ENCODE data around the gene LCLAT1.
"Not testable (repeated sequence)": the region's sequence is repeated elsewhere in the genome, so short reads cannot be mapped to it uniquely, and the experiment has no call there.

LCLAT1 gene

DNA sequence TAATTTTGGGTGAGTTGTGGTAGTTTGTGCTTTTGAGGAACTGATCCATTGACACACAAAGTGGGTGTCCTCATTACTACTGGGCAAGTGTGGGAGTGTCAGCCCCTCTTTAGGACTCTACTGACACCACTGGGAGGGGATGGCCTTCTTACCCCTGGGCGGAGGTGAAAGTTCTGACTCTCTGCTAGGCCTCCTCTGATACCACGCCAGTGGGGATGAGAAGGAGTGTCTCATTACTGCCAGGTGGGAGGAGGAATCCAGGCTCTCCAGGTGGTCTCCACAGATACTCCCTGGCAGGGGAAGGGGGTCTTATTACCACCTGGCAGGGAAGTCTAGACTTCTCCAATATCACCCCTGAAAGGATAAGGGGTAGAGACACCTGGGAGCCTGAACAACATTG lies 9.1 kb downstream of the LCLAT1 start:
- no peak for DNase-seq

DNA sequence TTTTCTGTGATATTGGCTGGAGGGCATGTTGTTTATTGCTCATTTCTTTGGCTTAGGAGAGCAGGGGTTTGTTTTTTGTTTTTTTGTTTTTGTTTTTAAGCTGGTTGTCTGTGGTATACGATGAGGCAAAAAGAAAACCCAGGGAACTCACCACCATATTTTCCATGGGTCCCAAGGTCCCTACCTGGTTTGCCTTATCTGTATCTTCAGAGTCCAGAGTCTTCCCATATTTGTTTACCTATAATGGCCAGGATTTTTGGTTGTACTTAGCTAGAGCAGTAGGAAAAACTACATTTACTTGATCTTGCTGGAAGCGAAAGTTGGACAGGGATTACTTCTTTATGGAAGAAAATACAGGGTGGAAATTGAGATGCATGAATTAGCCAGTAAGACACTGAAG lies 9.5 kb downstream of the LCLAT1 start:
- DNase-seq: no peak

DNA sequence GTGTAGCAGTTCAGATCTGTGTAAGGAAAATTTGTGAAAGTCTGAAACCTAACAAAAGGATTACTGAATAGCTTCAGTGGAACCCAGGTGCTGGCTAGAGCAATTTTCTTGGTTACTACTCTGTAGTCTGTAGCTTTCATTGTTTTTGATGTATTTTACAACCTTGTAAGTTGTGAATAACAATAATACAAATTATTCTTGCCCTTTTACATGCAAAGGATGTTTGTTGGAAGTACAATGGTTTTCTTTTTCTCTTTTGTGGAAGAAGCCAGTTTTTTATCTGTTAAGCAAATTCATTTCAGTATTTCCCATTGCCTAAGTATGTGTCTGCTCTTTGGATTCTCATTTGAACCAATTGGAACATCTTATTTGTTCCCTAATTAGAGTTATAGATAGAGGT lies 10.2 kb downstream of the LCLAT1 start:
- no peak for DNase-seq

DNA sequence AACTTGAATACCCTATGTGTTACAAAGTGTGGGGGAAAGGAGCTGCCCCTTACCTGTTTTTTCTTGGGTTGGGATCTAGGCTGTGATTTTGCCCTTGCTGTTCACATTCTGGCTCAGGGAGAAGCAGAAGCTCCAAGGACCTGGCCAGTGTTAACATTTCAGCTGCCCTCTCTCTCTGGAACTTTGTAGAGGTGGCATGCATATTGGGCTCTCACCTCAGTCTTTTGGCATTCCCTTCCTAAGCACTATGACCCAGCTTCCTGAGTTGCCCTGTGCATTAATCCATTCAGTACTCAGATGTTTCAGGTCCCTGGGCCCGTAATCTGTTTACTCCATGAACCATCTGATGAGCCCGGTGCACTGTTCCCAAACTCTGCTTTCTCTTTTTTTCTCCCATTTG lies 12.1 kb downstream of the LCLAT1 start:
- DNase-seq: no peak

DNA sequence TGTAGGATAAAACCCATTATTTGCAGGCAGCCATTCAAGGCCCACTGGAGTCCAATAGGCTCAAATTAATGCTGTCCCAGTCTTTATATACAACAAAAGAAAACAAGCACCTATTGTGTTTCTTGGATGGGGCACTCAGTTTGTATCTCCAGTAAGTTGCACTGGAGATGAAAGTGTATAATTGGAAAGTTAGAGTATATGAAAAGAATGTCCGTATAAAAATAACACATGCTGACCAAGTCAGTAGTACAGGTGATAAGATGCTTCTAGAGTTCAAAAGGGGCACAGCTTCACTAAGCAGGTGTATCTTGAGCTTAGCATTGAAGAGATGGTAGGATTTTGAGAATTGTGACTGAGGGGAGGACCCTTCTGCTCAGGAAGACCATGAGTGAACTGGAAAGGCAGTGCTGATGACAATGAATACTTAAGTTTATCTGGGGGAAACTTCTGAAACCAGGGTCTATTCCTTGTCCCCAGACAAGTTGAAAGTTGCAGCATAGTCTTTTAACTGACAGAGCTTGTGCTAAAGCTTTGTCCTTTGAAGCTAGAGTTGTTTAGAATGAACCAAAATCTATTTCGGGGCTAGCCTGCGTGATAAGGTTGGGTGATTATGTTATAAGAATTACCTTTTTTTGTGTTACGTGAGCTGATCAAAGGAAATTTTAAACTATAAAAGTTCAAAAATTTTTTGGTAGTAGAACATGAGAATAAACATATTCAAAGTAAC lies 15.2 kb downstream of the LCLAT1 start:
- DNase-seq: no peak

DNA sequence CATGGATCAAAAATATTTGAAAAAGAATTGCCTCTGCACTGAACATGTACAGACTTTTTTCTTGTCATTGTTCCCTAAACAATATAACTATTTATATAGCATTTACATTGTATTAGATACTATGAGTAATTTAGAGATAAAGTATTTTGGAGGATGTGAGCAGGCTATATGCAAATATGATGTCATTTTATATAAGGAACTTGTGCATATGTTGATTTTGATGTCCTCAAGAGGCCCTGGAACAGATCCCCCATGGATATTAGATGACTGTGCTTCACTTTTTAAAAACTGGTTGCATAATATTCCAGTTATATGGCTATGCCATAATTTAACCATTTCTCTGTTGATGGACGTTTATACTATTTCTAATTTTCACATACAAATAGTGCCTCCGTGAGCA lies 16.5 kb downstream of the LCLAT1 start:
- DNase-seq: no peak

DNA sequence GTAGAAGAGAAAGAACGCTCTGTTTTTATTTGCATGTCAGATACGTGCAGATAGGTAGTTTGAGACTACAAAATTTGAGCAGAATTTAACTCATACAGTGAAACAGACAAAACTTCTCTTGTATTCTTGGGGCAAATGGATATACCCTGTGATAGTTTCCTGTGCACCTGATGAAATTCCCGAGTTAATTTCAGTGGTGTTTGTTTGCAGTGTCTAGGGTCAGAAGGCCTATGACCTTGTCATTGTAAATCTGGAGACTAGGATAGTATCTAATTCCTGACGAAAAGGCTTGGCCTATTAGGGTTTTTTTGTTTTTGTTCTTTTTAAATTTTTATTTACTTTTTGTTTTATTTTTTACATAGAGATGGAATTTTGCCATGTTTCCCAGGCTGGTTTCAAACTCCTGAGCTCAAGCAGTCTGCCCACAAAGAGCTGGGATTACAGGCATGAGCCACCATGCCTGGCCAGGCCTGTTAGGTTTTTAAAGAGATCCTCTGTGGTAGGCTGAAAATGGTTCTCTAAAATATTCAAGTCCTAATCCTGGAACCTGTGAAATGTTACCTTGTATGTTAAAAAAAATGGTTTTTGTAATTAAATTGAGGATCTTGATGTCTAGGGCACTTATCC lies 17.6 kb downstream of the LCLAT1 start:
- DNase-seq: no peak

DNA sequence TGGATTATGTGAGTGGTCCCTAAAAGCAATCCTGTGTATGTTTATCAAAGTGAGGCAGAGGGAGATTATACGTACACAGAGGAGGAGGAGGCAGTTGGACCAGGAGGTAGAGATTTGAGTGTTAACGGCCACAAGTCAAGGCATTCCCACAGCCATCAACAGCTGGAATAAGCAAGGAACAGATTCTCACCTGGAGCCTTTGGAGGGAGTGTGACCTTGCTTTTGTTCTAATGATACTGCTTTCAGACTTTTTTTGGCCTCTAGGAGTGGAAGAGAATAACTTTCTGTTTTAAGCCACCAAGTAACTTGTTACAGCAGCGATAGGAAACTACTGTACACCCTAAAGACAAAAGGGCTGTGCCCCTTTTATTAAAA lies 18.1 kb downstream of the LCLAT1 start:
- DNase-seq: no peak

DNA sequence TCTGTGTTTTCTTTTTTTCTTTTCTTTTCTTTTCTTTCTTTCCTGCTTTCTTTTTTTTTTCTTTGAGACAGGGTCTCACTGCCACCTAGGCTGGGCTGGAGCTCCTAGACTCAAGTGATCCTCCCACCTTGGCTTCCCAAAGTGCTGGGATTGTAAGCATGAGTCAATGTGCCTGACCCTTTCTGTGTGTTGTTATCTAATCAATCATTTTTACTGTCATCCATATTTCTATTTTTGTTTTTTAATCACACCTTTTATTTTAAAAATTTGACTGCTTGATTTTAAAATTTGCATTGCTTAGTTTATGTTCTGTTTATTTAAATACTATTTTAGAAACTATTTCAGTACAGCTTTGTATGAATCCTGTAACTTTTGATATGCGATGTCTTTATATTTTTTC lies 19.2 kb downstream of the LCLAT1 start:
- no peak for DNase-seq

DNA sequence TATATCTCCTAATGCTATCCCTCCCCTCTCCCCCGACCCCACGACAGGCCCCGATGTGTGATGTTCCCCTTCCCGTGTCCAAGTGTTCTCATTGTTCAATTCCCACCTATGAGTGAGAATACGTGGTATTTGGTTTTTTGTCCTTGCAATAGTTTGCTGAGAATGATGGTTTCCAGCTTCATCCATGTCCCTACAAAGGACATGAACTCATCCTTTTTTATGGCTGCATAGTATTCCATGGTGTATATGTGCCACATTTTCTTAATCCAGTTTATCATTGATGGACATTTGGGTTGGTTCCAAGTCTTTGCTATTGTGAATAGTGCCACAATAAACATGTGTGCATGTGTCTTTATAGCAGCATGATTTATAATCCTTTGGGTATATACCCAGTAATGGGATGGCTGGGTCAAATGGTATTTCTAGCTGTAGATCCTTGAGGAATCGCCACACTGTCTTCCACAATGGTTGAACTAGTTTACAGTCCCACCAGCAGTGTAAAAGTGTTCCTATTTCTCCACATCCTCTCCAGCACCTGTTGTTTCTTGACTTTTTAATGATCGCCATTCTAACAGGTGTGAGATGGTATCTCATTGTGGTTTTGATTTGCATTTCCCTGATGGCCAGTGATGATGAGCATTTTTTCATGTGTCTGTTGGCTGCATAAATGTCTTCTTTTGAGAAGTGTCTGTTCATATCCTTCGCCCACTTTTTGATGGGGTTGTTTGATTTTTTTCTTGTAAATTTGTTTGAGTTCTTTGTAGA lies 20.2 kb downstream of the LCLAT1 start:
- not testable (repeated sequence) for DNase-seq

DNA sequence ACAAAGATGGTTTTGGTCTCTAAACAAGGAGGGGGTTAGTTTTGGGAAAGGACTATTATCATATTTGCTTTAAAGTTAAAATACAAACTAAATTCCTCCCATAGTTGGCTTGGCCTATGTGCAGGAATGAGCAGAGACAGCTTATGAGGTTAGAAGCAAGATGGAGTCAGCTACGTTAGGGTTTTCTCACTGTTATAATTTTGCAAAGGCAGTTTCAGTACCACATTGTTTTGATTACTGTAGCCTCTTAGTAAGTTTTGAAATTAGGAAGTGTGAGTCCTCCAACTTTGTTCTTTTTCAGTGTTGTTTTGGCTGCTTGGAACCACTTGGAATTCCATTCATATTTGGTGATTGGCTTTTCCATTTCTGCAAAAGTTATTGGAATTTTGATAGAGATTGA lies 23.4 kb downstream of the LCLAT1 start:
- no peak for DNase-seq

DNA sequence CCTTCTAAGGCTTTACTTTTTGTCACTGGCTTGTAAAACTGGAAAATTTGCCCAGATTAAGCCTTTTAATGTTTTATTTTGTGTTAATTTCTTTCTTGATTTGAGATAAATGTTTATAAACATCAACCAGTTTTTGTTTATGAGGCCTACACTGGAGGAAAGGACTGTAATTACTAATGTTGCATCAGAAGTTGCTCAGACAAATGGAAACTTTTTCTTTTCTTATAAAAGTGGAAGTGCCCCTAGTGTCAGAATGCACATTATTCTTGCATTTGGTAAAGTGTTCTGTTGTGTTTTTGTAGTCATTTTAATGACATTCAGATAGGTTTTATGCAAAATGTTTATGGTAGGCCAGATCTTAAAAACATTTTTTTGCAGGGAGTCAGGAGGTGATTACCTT lies 25.3 kb downstream of the LCLAT1 start:
- DNase-seq: no peak

DNA sequence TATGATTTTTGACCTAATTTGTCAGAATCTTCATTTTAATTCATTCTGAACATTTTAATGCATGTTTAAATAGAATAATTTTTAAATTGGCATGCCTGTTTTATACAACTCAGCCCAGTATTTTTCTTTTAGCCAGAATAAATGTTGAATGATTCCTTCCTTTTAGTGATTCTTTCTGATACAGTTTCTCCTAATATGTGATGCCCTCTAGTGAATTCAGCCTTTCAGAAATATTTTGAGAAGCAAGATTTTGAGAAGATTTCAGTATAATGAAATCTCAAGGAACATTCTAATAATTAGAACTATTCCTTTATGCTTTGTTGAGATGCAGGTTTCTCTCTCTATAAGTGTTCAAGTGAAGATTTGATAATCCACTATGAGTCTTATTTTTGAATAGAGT lies 28.5 kb downstream of the LCLAT1 start:
- DNase-seq: no peak

DNA sequence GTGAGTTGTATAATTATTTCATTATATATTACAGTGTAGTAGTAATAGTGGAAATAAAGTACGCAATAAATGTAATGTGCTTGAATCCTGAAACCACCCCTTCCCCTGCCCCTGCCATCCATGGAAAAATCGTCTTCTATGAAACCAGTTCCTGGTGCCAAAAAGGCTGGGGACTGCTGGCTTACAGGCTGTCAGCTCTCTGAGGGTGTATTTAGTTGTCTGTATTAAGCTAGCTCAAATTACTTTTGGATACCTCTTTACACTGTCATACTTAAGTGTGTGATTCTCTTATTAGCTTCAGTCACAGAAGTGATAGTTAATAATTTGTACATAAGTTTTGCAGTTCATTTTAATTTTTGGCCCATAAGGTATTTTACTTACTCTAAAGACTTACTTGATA lies 29.6 kb downstream of the LCLAT1 start:
- DNase-seq: no peak

DNA sequence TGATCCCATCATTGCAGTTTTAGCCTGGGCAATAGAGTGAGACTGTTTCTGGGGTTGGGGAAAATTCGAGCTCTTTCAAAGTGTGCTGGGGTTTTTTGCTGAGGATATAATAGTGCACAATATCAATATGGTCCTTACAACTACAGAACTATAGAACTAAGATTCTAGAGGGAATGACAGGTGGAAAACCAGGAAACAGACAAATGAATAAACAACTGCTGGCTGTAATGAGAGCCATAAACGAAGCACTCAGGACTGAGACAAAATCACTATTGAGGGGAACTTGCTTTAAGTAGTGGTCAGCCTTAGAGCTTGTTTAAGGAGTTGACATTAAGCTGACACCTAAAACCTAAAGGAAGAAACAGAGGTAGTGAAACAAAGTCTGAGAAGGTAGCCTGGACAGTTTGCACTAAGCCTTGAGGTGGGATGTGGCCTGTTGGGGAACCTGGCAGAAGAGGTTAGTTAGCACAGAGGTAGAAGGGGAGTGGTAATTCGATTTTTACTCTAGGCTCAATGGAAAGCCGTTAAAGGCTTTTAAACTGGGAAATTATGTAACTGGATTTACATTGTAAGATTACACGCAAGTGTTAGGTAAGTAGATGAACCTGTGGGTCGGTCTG lies 33.8 kb downstream of the LCLAT1 start:
- DNase-seq: no peak

DNA sequence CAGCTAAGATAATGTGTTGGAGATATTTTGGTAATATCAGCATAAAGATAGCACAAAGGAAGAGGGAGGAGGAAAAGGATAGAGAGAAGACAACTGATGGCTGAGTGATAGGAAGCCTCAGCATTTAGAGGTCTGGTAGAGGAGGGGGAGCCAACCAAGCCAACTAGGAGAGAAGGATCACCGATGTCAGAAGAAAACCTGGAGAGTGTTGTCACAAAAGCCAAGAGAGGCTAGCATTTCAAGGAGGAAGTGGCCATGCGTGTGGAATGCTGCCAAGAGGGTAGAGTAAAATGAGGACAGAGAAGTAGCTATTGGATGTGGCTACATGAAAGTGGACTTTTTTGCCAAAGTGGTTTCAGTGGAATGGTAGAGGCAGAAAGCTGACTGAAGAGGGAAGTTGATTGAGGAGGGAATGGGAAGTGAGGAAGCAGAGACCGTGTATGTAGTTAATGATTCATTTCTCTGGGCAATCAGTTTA lies 34.3 kb downstream of the LCLAT1 start:
- no peak for DNase-seq

DNA sequence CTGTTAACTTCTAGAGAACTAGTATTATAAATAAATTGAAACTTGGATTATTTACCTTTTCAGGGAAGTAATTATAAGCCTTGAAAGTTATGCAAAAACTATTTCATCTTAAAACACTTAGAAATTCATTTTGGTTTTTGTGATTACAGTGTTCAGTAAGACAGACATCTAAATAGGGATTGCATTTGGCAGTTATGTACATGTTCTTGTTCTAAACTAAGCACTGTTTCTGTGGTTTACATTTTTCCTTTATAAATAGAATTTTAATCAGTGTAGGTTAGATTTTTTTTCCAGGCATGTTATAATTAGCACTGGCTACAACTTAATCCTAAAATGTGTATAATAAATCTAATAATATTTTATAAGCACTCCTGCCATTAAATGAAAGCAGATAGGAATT lies 35.0 kb downstream of the LCLAT1 start:
- no peak for DNase-seq

DNA sequence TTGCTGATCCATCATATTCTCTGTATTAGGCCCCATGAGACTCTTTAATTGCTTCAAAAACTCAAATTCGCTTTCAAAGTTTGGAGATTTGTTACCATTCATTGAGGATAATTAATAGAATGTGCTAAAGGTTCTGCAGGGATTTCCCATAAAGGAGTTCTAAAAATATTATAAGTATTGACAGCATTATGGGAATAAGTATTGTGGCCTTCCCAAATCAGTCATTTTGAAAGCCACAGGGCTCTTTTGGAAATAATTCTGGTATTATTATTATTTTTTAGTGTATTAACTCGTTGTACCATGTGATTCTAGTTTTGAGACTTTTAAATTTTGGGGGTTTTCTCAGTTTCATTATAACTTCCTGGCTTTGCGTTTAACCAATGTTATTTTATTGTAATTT lies 37.1 kb downstream of the LCLAT1 start:
- no peak for DNase-seq

DNA sequence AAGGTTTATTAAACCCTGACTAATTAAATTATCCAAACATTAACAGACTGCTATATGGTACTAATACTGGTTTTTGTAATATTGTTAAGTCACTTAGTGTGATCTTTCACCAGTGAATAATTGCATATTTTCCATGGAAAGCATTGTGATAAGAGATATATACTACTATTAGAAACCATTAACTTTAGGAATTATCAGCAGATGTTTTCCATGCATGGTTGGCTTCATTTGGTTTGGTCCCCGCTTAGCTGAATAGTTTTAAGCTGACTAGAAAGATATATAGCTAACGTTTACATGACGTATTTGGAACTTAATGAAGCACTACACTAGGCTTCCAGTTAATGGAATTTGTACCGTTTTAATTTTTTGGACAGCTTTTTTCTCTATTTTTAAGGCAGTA lies 37.9 kb downstream of the LCLAT1 start:
- no peak for DNase-seq

DNA sequence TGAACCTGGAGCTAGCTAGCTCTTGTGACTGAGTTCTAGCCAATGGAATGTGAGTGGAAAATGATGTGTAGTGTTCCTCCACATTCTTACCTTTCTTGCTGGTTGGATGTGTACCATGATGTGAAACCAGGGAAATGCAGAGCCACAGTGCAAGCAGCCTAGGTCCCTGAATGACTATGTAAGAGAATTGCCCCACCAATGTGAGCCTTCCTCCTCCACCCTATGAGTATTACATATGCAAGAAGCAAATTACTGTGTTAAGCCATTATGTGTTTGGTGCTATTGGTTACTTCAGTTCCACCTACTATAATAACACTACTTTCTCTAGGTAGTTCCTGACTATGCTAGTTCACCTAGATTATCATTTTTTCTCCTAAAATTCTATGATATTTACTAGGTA lies 39.6 kb downstream of the LCLAT1 start:
- DNase-seq: no peak

DNA sequence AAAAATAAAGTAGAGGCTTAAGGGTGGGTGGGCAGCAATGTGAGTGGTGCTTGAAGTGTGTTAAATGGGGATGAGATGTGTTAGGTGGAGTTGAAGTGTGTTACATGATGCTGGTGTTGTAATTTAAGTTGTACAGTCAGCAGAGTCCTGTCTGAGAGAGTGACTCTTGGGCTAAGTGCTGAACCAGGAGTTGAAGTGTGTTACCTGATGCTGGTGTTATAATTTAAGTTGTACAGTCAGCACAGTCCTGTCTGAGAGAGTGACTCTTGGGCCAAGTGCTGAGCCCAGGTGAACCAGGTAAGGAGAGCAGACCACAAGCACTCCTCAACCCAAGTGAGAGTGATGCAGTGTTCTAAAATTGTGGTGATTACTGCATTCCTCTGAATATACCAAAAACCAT lies 40.6 kb downstream of the LCLAT1 start:
- no peak for DNase-seq

DNA sequence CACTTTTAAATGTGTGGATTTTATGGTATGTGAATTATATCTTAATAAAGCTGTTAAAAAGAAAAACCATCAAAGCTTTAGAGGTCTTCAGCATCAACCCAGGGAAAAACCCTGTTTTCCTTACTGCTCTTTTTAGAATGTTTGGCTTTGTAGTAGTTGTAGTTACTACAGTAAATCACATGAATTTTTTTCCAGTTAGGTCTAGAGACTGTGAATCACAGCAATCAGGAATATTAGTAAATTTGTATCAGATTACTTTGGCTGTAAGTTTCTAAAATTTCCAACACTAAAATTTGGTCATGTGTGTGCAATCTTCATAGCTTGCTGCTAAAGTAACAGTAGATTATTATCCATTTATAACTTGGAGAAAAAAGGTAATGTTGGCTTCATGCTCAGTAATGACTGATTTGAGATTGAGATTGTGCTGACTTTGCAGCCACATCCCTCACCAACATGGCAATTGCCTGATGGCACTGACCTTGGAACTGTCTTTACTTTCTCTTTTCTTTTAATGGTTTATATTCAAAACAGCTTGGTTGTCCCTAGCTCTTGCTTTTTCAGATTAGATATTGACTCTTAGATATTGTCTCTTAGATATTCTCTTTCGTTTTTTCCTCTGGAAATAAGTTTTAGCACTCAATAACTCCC lies 41.1 kb downstream of the LCLAT1 start:
- no peak for DNase-seq

DNA sequence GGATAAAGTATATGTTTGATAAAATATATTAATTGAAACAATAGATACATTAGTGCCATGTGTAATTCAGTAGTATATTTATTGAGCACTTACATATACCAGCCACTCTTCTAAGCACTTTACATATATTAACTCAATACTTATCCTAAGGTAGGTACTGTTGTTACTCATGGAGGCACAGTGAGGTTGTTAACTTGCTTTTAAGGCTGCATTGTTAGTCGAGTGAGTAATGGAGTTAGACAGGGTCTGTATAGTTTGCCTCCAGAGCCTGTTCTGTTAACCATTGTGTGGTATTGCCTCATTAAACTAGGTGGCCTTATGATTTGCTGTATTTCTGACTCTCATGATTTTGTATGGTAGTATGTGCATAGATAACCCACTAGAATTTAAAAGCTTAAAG lies 44.2 kb downstream of the LCLAT1 start:
- no peak for DNase-seq
